HL-60 (cell line): ENCODE measurements around the gene H19.

Experiments used
- DNase-seq, 2 experiments: peaks; one replicate each; pipeline ENCODE4 v3.0.0-alpha.2; 2010 to 2020; ENCODE audit warnings: low read depth in 1 of 2, low spot score in 1 of 2
- H3K27ac ChIP-seq: fragments of 250-450 bp; sonication (Bioruptor Pico); replicated peaks from 2 replicates; pipeline ENCODE4 v1.5.1; 2020; ENCODE audit warnings: mild to moderate bottlenecking, moderate library complexity
- H3K27me3 ChIP-seq: fragments of 250-450 bp; sonication (Bioruptor Pico); 2 replicates; pipeline ENCODE4 v1.5.1; 2021; ENCODE audit warnings: mild to moderate bottlenecking, moderate library complexity; ENCODE audit not compliant: insufficient read depth, poor library complexity, severe bottlenecking
- H3K4me3 ChIP-seq: replicated peaks from 2 replicates; pipeline ENCODE4 v1.5.1; 2011; ENCODE audit warnings: mild to moderate bottlenecking, control low read depth, low read length; ENCODE audit not compliant: insufficient read depth
- GABPA ChIP-seq: IDR thresholded peaks from 2 replicates; pipeline ENCODE4 v1.6.1; 2012; ENCODE audit warnings: low read depth
- POLR2AphosphoS5 ChIP-seq: IDR thresholded peaks from 2 replicates; pipeline ENCODE4 v1.6.1; 2012; ENCODE audit warnings: low read depth
- SPI1 ChIP-seq: IDR thresholded peaks from 2 replicates; pipeline ENCODE4 v1.6.1; 2012; ENCODE audit warnings: low read depth, mild to moderate bottlenecking, borderline replicate concordance
- TF ChIP-seq, protein P1 (sequence below): IDR thresholded peaks from one replicate; pipeline ENCODE4 v1.5.1; 2011; ENCODE audit warnings: low read length, control low read depth, inconsistent platforms; ENCODE audit not compliant: insufficient read depth
- TF ChIP-seq, protein P2 (sequence below): IDR thresholded peaks from 2 replicates; pipeline ENCODE4 v1.6.1; 2012; ENCODE audit warnings: low read depth; ENCODE audit not compliant: insufficient replicate concordance

The H19 gene

DNA sequence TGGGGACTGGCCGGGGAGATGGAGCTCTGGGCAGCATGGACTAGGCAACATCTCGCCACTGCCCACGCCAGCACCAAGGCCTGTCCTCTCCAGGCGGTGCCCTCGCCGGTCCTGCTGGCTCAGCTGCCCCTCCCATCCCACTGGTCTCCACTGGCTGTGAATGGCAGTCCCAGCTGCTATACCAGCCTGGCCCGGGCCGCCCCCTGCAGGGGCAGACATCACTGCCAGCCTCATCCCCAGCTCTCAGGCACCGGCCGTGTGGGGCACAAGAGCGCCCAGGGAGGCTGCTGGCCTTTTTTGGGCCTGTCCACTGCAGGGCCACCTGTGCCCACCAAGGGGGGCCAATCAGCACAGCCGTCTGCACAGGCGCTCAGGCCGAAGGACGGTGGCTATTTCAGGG, 30.1 kb upstream of the H19 start:
- DNase-seq, result no peak
- H3K27ac ChIP-seq, result no peak overlapping the region
- H3K4me3 ChIP-seq, result no peak overlapping the region
- TF ChIP-seq POLR2AphosphoS5, result no peak
- TF ChIP-seq, protein P1, sequence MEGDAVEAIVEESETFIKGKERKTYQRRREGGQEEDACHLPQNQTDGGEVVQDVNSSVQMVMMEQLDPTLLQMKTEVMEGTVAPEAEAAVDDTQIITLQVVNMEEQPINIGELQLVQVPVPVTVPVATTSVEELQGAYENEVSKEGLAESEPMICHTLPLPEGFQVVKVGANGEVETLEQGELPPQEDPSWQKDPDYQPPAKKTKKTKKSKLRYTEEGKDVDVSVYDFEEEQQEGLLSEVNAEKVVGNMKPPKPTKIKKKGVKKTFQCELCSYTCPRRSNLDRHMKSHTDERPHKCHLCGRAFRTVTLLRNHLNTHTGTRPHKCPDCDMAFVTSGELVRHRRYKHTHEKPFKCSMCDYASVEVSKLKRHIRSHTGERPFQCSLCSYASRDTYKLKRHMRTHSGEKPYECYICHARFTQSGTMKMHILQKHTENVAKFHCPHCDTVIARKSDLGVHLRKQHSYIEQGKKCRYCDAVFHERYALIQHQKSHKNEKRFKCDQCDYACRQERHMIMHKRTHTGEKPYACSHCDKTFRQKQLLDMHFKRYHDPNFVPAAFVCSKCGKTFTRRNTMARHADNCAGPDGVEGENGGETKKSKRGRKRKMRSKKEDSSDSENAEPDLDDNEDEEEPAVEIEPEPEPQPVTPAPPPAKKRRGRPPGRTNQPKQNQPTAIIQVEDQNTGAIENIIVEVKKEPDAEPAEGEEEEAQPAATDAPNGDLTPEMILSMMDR, result no peak
- TF ChIP-seq GABPA, result no peak
- no peak for TF ChIP-seq SPI1
- TF ChIP-seq, protein P2, sequence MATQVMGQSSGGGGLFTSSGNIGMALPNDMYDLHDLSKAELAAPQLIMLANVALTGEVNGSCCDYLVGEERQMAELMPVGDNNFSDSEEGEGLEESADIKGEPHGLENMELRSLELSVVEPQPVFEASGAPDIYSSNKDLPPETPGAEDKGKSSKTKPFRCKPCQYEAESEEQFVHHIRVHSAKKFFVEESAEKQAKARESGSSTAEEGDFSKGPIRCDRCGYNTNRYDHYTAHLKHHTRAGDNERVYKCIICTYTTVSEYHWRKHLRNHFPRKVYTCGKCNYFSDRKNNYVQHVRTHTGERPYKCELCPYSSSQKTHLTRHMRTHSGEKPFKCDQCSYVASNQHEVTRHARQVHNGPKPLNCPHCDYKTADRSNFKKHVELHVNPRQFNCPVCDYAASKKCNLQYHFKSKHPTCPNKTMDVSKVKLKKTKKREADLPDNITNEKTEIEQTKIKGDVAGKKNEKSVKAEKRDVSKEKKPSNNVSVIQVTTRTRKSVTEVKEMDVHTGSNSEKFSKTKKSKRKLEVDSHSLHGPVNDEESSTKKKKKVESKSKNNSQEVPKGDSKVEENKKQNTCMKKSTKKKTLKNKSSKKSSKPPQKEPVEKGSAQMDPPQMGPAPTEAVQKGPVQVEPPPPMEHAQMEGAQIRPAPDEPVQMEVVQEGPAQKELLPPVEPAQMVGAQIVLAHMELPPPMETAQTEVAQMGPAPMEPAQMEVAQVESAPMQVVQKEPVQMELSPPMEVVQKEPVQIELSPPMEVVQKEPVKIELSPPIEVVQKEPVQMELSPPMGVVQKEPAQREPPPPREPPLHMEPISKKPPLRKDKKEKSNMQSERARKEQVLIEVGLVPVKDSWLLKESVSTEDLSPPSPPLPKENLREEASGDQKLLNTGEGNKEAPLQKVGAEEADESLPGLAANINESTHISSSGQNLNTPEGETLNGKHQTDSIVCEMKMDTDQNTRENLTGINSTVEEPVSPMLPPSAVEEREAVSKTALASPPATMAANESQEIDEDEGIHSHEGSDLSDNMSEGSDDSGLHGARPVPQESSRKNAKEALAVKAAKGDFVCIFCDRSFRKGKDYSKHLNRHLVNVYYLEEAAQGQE, result no peak
- H3K27me3 ChIP-seq, result no peaks in the 10 kb centered on the region

- Histone ChIP-seq H3K27ac (no peak overlapping the region), H3K4me3 (no peak overlapping the region), H3K27me3 (no peaks in the 10 kb centered on the region)
- TF ChIP-seq GABPA (no peak), POLR2AphosphoS5 (no peak), SPI1 (no peak)
- TF ChIP-seq, protein P1, result no peak
- TF ChIP-seq, protein P2, result no peak
- DNase-seq, result no peak
These were observed 17.4 kb upstream of the H19 start for GRCh38 chr11:2015025-2015424.

- no peak for TF ChIP-seq POLR2AphosphoS5
- TF ChIP-seq, protein P1, result no peak
- TF ChIP-seq GABPA, result no peak
- TF ChIP-seq, protein P2, result no peak
- no peak for TF ChIP-seq SPI1
- Histone ChIP-seq H3K27me3 (no peaks in the 10 kb centered on the region), H3K4me3 (no peak overlapping the region), H3K27ac (no peak overlapping the region)
- DNase-seq, result no peak
These were observed 14.8 kb upstream of the H19 start for GRCh38 chr11:2012440-2012839.
